H1 (cell line): ENCODE results near the gene PRRT4. TPM values are rescaled to one million over a fixed set of nuclear protein-coding genes. Genes with fewer than 3 reads are reported as not detected.

Experiments
- JUN ChIP-seq: IDR thresholded peaks from 2 replicates; pipeline ENCODE4 v1.6.1; 2011; ENCODE audit warnings: low read depth, mild to moderate bottlenecking, improper control_type of control experiment, low read length
- ZNF274 ChIP-seq: IDR thresholded peaks from 2 replicates; pipeline ENCODE4 v1.7.0; 2012; ENCODE audit warnings: low read length, borderline replicate concordance; ENCODE audit errors: extremely low read depth
- polyA plus RNA-seq, 7 experiments: library from polyadenylated mRNA; depleted of rRNA in 3 of 7; stranded (reverse) in 5 of 7; unstranded in 2 of 7; fragments of >200 nt in 5 of 7; fragments of 200-250 nt in 2 of 7; gene quantifications; 1 replicate in 5 of 7; 2 replicates in 1 of 7; 4 replicates in 1 of 7; pipeline versions ENCODE4 v1.2.1 to v1.2.3, GENCODE V29; 2011 to 2013; ENCODE audit warnings: missing spikeins in 2 of 7, mixed read lengths in 2 of 7
- total RNA-seq: library from RNA; stranded (reverse); fragmentation: NEBNext Ultra II Directional; extraction: Animal tissue kit (Norgen Biotek cat#: 25700); gene quantifications from 2 replicates; pipeline ENCODE4 v1.2.1, GENCODE V29; 2021
- TF ChIP-seq, protein P1 (sequence below): IDR thresholded peaks from 2 replicates; pipeline ENCODE4 v1.6.1; 2012; ENCODE audit warnings: inconsistent platforms

PRRT4 gene
- total and polyA plus RNA-seq, 2 of the 8 experiments (the other 6 are each of a cell fraction or from before 2014, with no cell fraction given): 0.34 to 1.0 TPM

DNA sequence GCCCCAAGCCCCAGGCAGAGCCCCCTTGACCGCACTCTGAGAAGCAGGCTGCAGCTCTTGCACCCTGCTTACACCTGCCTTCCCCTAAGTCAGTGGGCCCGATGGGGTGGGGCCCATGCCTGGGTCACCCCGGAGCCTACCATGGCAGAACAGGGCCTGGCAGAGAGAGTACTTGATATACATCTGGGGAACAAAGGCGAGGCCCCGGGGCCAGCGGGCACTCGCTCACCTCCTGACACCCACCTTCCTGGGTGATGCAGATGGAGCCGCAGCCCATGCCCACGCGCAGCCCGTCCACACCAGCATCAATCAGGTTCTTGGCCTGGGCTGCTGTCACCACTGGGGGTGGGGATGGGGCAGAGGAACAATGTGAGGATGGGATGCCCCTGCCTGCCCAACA is 34.9 kb upstream of the PRRT4 start (continued):
- TF ChIP-seq ZNF274 (no peak), JUN (no peak)
- TF ChIP-seq, protein P1, sequence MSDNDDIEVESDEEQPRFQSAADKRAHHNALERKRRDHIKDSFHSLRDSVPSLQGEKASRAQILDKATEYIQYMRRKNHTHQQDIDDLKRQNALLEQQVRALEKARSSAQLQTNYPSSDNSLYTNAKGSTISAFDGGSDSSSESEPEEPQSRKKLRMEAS: no peak
- TF ChIP-seq, all 59 proteins: peak for 0
